NCI-H187 (cell line): ENCODE measurements around the gene CRTC1.

Source experiments
- DNase-seq, 2 experiments: peaks; one replicate each; lab custom pipeline; 2025; lab: John Stamatoyannopoulos, UW

CRTC1 gene

DNA sequence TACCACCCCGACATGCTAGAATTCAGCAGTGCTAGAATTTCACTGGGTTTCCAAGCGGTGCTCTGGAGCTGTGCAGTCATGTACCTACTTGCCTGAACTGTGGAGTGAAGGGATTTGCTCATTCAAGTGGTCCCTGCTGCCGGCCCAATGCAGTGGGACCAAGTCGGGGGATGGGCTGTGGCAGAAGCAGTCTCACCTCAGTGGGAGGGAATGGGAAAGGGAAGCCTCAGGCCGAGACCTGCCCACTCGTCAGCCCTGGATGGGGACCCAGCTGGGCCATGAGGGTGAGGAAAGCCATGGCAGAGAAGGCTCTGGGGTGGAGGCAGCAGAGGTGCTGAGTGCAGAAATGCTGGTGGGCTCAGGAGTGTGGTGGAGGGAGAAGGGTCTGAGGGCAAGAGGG, 31.7 kb upstream of the CRTC1 start:
- no peak for DNase-seq

DNA sequence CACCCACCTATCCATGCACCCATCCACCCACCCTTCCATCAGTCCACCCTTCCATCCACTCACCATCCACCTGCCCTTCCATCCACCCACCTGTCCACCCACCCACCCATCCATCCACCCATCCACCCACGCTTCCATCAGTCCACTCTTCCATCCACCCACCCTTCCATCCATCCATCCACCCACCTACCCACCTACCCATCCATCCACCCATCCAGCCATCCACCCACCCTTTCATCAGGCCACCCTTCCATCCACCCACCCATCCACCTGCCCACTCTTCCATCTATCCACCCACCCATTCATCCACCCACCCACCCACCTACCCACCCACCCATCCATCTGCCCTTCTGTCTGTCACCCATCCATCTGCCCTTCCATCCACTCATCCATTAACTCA, 29.6 kb upstream of the CRTC1 start:
- no peak for DNase-seq

DNA sequence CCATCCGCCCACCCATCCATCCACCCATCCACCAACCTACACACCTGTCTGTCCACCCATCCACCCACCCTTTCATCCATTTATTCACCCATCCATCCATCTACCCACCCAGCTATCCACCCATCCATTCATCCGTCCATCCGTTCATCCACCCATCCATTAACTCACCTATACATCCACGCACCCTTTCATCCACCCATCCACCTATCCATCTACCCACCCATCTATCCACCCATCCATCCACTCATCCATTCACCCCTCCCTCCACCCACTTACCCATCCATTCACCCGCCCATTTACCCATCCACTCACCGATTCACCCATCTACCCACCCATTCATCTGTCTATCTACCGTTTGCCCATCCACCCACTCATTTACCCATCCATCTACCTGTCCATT, 29.0 kb upstream of the CRTC1 start:
- DNase-seq, result no peak

DNA sequence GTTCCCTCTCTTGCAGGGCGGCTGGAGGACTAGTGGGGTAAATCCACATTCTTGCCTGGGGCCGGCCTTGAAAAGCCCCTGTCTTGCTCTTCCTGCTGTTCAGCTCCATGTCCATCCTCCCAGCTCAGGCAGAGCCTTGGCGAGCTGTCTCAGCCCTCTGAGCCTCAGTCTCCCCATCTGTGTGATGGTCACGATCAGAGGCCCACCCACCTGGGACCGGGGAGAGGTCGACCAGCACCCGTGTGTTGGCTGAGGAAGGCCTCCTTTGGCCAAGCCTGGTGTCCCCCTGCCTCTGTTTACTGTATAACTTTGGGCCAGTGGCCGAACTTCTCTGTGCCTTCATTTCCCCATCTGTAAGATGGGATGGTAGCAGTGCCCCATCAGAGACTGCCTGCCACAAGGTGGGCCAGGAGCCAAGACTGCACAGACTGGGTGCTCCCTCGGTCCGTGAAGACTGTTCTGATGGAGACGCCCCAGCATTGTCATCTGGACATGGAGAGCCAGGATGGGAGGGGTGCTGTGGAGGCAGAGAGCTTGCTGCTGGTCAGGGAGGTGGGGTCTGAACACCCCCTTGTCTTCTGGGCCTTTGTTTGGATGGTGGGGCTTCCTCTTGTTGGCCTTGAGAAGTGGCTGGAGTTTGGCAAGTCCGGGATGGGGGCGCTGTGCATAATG, 28.2 kb upstream of the CRTC1 start:
- DNase-seq, result no peak

DNA sequence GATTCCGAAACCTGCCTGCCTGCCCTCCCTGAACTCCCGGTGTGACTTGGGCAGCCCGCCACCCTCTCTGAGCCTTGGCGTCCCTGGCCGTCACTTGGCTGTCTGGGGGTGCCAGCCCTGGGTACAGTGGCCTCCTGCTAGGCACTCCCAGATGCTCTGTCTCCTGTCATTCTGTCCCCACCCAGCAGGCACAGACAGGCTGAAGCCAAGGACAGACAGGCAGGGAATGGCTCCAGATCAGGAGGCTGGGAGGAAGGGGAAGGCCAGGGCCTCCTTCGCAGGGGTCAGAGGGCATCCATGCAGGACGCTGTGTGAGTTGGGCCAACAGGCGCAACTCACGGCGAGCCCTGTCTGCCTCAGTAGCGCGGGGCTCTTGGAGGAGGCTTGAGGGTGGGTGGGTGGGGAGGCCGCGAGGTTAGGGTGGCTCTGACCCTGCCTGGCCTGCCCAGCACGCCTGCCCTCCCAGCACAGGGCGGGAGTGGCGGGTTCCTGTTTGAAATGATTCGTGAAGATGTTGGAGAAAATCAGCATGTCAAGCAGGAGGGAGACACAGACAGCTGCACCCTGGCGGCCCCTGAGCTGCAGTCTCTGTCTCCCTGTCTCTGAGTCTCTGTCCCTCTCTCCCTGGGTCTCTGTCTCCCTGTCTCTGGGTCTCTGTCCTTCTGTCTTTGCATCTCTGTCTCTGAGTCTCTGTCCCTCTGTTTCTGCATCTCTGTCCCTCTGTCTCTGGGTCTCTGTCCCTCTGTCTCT, 27.0 kb upstream of the CRTC1 start:
- DNase-seq, result no peak

DNA sequence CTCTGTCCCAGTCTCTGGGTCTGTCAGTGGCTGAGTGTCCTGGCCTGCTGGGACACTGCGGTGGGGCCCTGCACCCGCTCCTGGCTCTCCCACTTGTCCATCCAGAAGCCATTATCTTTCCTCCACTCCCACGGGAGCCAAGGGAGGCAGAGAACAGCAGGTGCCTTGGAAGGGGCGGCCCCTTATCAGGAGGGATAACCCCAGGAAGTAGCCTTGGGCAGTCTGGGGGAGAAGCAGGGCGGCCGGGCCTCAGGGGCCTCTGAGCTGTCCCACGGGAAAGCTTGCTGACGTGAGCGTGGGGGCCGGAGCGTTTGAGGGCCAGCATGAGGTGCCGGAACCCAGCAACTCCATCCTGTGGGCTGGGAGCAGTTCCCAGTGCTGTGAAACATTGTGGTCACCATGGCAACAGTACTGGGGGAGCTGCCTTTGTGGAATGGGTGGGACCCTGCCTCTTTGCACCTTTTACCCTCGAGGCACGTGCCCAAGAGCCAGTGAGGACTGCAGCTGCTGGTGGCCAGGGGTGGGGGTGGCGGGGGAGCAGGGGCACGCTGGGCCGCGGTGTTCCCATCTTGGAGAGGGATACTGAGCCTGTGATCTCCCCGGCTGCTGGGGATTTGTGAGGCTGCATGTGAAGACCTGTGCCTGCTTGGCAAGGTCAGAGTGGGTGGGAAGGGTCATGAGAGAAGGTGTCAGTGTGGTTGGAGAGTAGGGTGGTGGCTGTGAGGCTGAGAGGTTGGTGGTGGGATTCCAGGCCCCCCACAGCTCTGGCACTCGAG, 25.7 kb upstream of the CRTC1 start:
- no peak for DNase-seq

DNA sequence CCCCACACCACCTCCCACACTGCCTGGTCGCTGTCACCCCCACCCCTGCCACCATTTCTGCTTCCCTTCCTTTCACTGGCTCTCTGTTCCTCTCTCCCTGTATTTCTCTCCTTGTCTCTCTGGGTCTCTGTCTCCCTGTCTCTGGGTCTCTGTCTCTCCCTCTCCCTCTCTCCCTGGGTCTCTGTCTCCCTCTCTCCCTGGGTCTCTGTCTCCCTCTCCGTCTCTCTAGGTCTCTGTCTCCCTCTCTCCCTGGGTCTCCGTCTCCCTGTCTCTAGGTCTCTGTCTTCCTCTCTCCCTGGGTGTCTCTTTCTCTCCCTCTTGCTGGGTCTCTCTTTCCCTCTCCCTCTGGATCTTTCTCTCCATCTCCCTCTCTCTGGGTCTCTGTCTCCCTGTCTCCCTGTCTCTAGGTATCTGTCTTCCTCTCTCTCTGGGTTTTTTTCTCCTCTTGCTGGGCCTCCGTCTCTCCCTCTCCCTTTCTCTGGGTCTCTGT, 25.1 kb upstream of the CRTC1 start:
- no peak for DNase-seq

DNA sequence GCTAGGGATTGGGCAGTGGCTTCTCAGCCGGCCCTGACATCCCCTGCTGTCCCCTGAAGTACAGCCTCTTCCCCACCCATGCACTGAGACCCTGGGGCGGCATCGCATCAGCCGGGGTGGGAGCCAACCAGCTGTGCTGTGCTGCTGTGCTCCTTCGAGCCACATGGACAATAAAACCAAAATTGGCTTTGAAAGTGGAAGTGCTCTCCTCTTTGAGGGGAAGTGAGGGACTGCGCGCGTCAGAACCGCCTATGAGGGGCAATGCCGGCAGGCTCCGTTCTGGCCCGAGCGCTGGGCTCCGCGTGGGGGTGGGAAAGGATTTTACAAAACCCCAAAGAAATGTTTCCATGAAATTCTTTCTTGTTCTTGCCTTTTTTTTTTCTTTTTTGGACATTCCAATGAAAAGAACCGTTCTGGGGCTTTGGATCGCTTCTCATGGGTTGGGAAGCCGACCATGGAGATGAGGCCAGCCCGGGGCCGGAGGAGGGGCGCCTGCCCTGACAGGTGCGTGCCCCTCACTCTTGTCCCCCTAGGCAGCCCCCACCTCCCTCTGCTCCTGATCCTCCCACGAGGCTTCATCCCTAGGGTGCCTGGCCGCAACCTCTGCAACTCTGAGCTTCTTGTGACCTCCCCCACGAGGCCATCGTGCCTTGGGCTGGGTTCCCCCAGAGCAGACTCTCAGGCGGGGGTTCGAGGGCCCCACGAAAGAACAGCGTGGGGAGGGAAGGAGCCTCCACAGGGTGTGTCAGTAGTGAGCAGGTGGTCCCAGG, 24.0 kb upstream of the CRTC1 start:
- DNase-seq, result no peak

DNA sequence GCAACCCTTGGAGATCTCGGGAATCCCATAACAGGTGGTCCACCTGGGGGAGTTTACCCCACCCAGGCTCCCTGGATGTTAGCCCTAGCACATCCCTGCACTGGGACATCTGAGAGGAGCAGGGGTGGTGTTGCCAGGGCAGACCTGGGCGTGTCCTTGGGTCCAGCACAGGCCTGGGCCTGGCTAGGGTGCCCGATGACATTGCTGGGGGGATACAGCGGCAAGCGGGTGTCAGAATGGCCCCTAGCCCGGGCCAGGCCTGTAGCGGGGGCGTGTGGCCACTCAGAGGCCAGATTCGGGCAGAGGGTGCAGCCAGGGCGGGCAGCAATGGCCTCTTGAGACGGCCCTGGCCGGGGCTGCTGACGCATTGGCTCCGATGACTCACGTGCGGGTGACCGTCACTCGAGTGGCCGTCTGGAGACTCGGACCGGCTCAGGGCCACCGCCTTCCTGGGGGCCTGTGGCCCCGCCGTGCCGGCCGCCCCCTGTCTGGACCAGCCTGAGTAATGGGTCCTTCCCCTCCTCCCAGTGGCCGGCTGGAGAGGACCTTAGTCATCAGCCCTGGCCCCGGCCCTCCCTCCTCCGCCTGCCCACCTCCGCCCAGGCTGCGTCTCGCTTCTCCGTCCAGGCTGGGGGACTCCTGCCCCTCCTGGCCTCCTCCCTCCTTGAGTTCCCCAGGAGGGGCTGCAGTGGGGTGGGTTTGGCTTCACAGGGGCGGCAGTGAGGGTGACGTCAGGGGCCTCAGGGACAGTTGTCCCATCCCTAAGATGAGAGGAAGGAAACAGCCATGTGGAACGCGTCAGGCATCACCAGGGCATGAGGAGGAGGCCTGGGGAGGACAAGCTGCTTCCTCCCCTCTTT, 23.2 kb upstream of the CRTC1 start:
- DNase-seq, result no peak

DNA sequence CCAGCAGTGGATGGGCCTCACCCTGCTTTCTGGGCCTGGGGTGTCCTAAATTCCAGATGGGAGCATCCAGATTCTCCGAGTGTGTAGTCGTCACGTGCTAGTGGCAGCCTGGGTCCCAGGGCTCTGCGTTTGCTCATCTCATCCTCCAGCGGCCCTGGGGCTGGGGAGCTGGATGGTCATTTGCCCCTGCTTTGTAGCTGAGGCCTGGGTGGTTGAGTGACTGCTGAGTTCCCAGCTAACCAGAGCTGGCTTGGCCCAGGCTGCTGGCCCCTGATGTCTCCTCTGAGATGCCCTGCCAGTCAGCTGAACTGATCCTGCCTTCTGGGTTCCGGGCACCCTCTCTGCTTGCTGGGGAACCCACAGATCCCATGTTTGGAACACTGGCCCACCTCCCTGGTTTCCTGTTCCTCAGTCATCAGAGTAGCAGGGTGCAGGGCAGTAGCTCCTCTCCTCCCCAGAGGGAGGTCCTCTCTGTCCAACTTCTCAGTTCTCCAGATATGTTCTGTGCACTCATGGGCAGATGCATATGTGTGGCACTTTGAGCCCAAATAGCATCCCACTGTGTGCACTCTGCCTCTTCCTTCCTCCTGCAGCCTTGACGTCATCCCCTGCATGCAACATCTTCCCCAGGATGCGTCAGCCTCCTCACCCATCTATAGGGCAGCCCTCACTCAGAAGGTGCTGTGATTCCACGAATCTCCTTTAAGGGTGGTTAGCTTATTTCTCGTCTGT, 22.4 kb upstream of the CRTC1 start:
- DNase-seq, result no peak

DNA sequence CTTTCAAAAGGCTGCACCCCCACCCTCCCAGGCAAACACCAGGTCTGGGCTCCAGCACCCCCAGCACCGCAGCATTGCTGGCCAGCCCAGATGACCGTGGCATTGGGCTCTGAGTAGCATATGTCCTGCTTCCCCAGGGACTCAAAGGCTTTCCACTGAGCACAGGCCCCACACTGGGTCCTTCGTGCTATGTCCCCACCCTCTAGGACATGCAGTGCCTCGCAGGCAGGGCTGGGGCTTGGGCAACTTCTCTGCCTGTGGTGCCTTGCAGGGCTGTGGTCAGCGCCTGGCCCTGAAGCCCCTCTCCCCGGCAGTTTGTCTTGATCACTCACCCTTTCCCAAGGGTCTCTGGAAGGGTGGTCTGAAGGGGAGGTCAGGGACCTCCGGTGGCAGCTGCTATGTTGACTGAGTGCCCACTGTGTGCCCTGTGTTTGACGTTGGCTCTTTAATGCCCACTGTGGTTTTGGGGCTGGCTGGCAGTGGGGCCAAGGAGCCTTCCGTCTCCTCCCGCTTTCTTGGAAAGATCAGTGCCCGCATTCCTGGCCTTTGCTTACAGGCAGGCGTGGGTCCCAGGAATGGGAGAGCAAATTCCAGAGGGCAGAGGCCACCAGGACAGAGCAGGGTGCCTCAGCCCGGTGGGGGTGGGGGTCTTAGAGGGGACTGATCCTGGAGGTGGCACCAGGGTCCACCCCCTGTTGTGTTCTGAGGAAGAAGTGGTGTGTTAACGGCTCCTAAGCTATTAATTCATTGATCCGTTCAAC, 20.3 kb upstream of the CRTC1 start:
- DNase-seq, result no peak

DNA sequence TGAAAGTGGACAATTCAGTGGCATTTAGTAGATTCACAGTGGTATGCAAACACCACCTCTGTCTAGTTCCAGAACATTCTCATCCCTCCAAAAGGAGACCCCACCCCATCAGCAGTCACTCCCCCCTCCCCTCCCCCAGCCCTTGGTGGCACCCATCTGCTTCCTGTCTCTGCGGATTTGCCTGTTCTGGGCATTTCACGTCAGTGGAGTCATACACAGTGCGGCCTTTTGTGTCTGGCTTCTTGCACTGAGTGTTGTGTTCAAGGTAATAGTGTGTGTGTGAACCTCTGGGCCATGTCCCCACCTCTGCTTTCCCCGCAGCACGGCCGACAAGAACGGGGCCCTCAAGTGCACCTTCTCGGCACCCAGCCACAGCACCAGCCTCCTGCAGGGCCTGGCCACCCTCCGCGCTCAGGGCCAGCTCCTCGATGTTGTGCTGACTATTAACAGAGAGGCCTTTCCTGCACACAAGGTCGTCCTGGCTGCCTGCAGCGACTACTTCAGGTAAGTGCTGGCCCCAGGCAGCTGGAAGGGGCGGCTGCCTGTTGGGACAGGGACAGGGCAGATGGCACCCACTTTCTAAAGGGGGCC, 19.4 kb upstream of the CRTC1 start:
- no peak for DNase-seq

DNA sequence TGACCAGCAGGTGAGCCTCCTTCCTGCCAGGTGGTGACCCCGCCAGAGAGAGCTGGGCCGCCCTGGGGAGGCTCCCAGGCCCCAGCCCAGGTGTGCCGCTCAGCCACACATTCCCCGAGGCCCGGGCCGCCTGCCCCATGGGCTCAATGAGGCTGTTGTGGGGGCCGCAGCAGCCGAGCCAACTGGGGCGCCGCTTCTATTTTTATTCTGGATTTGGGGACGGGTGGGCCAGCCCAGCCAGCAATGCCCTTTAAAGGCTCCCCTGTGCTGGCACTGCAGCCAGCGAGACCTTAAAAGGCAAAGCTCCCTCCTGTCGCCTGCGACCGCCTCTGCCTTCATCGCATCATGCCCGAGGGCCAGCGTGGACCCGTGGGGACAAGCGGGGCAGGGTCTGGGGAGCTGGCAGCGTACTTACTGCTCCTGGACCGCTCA, 17.7 kb upstream of the CRTC1 start:
- no peak for DNase-seq

DNA sequence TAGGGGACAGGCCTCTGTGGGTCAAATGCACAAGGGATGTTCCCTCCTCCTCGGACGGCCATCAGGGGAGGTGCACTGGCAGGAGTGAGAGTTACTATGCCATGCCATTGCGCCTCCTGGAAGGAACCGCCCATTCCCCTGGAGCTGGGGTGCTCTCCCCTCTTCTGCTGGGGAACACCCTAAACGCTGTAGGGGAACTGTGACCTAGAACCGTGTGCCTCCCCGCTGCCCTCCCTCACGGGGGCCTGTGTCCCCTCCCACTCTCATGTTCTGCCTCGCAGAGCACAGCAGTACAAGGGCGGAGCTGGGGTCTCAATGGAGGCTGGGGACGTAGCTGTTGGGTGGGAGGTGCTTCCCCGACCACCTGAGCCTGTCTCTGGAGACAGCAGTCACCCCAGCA, 17.2 kb upstream of the CRTC1 start:
- no peak for DNase-seq

DNA sequence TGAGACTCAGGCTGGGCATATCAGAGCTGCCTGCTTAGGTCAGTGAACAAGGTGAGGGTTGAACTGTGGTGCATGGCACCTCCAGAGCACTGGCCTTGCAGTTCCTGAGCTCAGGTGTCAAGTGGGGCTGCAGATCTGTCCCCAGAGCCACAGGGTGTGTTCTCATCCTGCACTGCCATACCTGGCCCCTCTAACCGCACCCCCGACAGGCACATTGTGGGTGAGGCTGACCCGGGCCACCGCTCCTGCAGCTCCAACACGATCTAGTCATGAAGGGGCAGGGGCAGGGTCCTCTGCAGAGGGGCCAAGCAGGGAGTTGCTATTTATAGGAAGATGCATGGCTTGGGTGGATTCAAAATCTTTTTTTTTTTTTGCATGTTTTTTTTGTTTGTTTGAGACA, 16.7 kb upstream of the CRTC1 start:
- DNase-seq, result no peak

DNA sequence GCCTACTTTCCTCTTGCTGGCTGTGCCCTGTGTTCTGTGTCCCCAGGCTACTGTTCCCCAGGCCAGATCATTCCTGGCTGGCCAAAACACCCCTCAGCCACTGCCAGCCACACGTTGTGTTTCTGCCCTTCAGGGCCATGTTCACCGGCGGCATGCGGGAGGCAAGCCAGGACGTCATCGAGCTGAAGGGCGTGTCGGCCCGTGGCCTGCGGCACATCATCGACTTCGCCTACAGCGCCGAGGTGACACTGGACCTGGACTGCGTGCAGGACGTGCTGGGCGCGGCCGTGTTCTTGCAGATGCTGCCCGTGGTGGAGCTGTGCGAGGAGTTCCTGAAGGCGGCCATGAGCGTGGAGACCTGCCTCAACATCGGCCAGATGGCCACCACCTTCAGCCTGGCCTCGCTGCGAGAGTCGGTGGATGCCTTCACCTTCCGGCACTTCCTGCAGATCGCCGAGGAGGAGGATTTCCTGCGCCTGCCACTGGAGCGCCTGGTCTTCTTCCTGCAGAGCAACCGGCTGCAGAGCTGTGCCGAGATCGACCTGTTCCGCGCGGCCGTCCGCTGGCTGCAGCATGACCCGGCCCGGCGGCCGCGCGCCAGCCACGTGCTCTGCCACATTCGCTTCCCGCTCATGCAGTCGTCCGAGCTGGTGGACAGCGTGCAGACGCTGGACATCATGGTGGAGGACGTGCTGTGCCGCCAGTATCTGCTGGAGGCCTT, 15.8 kb upstream of the CRTC1 start:
- DNase-seq, result no peak

DNA sequence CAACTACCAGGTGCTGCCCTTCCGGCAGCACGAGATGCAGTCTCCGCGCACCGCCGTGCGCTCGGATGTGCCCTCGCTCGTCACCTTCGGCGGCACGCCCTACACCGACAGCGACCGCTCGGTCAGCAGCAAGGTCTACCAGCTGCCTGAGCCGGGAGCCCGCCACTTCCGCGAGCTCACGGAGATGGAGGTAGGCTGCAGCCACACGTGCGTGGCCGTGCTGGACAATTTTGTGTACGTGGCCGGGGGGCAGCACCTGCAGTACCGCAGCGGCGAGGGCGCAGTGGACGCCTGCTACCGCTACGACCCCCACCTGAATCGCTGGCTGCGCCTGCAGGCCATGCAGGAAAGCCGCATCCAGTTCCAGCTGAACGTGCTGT, 15.2 kb upstream of the CRTC1 start:
- DNase-seq, result no peak

DNA sequence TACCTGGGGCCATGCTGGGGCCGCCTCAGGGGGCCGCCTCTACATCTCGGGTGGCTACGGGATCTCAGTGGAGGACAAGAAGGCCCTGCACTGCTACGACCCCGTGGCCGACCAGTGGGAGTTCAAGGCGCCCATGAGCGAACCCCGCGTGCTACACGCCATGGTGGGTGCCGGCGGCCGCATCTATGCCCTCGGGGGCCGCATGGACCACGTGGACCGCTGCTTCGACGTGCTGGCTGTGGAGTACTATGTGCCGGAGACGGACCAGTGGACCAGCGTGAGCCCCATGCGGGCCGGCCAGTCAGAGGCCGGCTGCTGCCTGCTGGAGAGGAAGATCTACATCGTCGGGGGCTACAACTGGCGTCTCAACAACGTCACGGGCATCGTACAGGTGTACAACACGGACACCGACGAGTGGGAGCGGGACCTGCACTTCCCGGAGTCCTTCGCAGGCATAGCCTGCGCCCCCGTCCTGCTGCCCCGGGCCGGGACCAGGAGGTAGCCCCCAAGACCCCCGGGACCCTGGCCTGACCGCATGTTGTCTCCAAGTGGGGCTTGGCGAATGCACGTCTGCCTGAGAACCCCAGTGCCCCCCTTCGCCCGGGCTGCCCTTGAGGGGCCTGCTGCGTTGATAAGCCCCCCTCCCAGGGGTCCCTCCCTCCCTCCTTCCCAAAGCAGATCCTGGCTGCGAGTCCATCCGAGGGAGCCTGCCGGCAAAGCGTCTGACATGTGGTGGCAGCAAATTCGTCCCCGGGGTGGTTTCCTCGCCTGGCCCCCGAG, 14.5 kb upstream of the CRTC1 start:
- no peak for DNase-seq
